HepG2 (cell line): ENCODE data around the gene TBX6. TPM values are rescaled to one million over a fixed set of nuclear protein-coding genes. Genes with fewer than 3 reads are reported as not detected.

ENCODE experiments used
- ATM ChIP-seq: fragments of 450-650 bp; IDR thresholded peaks from 2 replicates; pipeline ENCODE4 v1.7.1; 2017; ENCODE audit warnings: mild to moderate bottlenecking, borderline replicate concordance
- BORCS8-MEF2B ChIP-seq: sonication (generic); formaldehyde crosslinking; IDR thresholded peaks from 2 replicates; pipeline ENCODE4 v1.8.0; 2022; ENCODE audit warnings: mild to moderate bottlenecking, missing genetic modification reagents
- CREB3 ChIP-seq: sonication (generic); formaldehyde crosslinking; IDR thresholded peaks from 2 replicates; pipeline ENCODE4 v1.5.0; 2020; ENCODE audit warnings: missing genetic modification reagents
- DMAP1 ChIP-seq: IDR thresholded peaks from 2 replicates; pipeline ENCODE4 v1.6.1; 2016
- EZH2 ChIP-seq: conservative IDR thresholded peaks from 2 replicates; pipeline ENCODE4 v1.6.1; 2012; ENCODE audit warnings: mild to moderate bottlenecking, low read depth, low read length, moderate library complexity
- FOXJ3 ChIP-seq: sonication (generic); formaldehyde crosslinking; IDR thresholded peaks from 2 replicates; pipeline ENCODE4 v1.4.0; 2020; ENCODE audit warnings: missing genetic modification reagents, mild to moderate bottlenecking, borderline replicate concordance
- HMGA1 ChIP-seq: sonication (generic); formaldehyde crosslinking; conservative IDR thresholded peaks from 2 replicates; pipeline ENCODE4 v1.4.0; 2020; ENCODE audit warnings: missing genetic modification reagents
- MLXIP ChIP-seq: sonication (generic); formaldehyde crosslinking; IDR thresholded peaks from 2 replicates; pipeline ENCODE4 v1.9.0; 2021; ENCODE audit warnings: missing genetic modification reagents, borderline replicate concordance
- MTF2 ChIP-seq: sonication (generic); formaldehyde crosslinking; IDR thresholded peaks from 2 replicates; pipeline ENCODE4 v1.5.0; 2020; ENCODE audit warnings: missing genetic modification reagents, borderline replicate concordance
- NFE2L1 ChIP-seq: sonication (generic); formaldehyde crosslinking; IDR thresholded peaks from 2 replicates; pipeline ENCODE4 v1.4.0; 2020; ENCODE audit warnings: missing genetic modification reagents, mild to moderate bottlenecking, borderline replicate concordance
- PITX1 ChIP-seq: sonication (generic); formaldehyde crosslinking; IDR thresholded peaks from 2 replicates; pipeline ENCODE4 v1.5.1; 2020; ENCODE audit warnings: mild to moderate bottlenecking, missing genetic modification reagents
- RXRB ChIP-seq: IDR thresholded peaks from 2 replicates; pipeline ENCODE4 v1.6.1; 2016; ENCODE audit warnings: borderline replicate concordance, missing genetic modification reagents, missing compliant biosample characterization
- SKI ChIP-seq: fragments of 450-650 bp; IDR thresholded peaks from one replicate; pipeline ENCODE4 v1.6.1; 2018; ENCODE audit warnings: mild to moderate bottlenecking; ENCODE audit not compliant: partially characterized antibody
- THYN1 ChIP-seq: sonication (generic); formaldehyde crosslinking; IDR thresholded peaks from 2 replicates; pipeline ENCODE4 v1.8.1; 2023; ENCODE audit warnings: low read depth, mild to moderate bottlenecking, moderate library complexity, missing genetic modification reagents, borderline replicate concordance
- TRIM22 ChIP-seq: fragments of 450-650 bp; IDR thresholded peaks from 2 replicates; pipeline ENCODE4 v1.6.1; 2017
- ZMYM4 ChIP-seq: sonication (generic); formaldehyde crosslinking; IDR thresholded peaks from 2 replicates; pipeline ENCODE4 v1.8.1; 2023; ENCODE audit warnings: mild to moderate bottlenecking, missing genetic modification reagents
- ZNF234 ChIP-seq: sonication (generic); formaldehyde crosslinking; conservative IDR thresholded peaks from 2 replicates; pipeline ENCODE4 v1.5.1; 2020; ENCODE audit warnings: mild to moderate bottlenecking, missing genetic modification reagents
- ZNF280D ChIP-seq: sonication (generic); formaldehyde crosslinking; IDR thresholded peaks from 2 replicates; pipeline ENCODE4 v1.5.1; 2020; ENCODE audit warnings: mild to moderate bottlenecking, missing genetic modification reagents
- ZNF33B ChIP-seq: sonication (generic); formaldehyde crosslinking; IDR thresholded peaks from 2 replicates; pipeline ENCODE4 v1.5.1; 2020; ENCODE audit warnings: mild to moderate bottlenecking, missing genetic modification reagents
- ZNF543 ChIP-seq: sonication (generic); formaldehyde crosslinking; IDR thresholded peaks from 2 replicates; pipeline ENCODE4 v1.4.0; 2020; ENCODE audit warnings: mild to moderate bottlenecking, missing genetic modification reagents
- ZNF777 ChIP-seq: sonication (generic); formaldehyde crosslinking; IDR thresholded peaks from 2 replicates; pipeline ENCODE4 v1.4.0; 2020; ENCODE audit warnings: missing genetic modification reagents
- polyA plus RNA-seq, 8 experiments: library from polyadenylated mRNA; depleted of rRNA in 3 of 8; stranded (reverse) in 7 of 8; unstranded in 1 of 8; fragments of >200 nt; fragmentation: Illumina TruSeq in 4 of 8; extraction: Trizol in 4 of 8; gene quantifications; 2 replicates each; pipeline versions ENCODE4 v1.2.1 to v1.2.3, GENCODE V29; 2011 to 2016; ENCODE audit warnings: low read depth in 4 of 8, missing spikeins in 1 of 8, mixed read lengths in 1 of 8; ENCODE audit not compliant: insufficient read depth in 1 of 8
- total RNA-seq, 5 experiments: library from RNA; depleted of rRNA; stranded (reverse); fragments of >200 nt; fragmentation: Illumina TruSeq; extraction: Trizol; gene quantifications; 2 replicates each; pipeline ENCODE4 v1.2.3, GENCODE V29; 2016; ENCODE audit warnings: low read depth in 1 of 5

Gene TBX6
- total and polyA plus RNA-seq, 2 of the 13 experiments (the other 11 are each of a cell fraction or from before 2014, with no cell fraction given), result 0.24 to 0.42 TPM

- peak; percentile 53; the same call in 1 of the 2 replicates for TF ChIP-seq ZNF280D (CRISPR knock-in tag)
- no peak for TF ChIP-seq NFE2L1
- no peak for TF ChIP-seq ZNF33B
- 0 out of 2 replicates have a peak, but pooled peaks have one; percentile 6 for TF ChIP-seq ZNF777 (CRISPR knock-in tag)
- TF ChIP-seq MTF2, result no peak
- no peak; the same call in 1 of the 2 replicates for TF ChIP-seq HMGA1 (CRISPR knock-in tag)
- TF ChIP-seq ZNF543 (CRISPR knock-in tag), result no peak
- peak; percentile 68 for TF ChIP-seq ZMYM4 (CRISPR knock-in tag)
- 0 out of 2 replicates have a peak, but pooled peaks have one; percentile 87 for TF ChIP-seq ATM
- 0 out of 2 replicates have a peak, but pooled peaks have one; percentile 74 for TF ChIP-seq THYN1 (CRISPR knock-in tag)
- TF ChIP-seq SKI, result peak; percentile 86
- TF ChIP-seq EZH2, result no peak
- TF ChIP-seq RXRB (CRISPR knock-in tag), result peak; percentile 95
- peak; percentile 27; the same call in 1 of the 2 replicates for TF ChIP-seq CREB3 (CRISPR knock-in tag)
- TF ChIP-seq DMAP1, result peak; percentile 81
- TF ChIP-seq FOXJ3 (CRISPR knock-in tag), result peak; percentile 97
- TF ChIP-seq TRIM22, result no peak
- TF ChIP-seq MLXIP (CRISPR knock-in tag), result peak; percentile 57; the same call in 1 of the 2 replicates
- peak; percentile 91 for TF ChIP-seq PITX1
- 0 out of 2 replicates have a peak, but pooled peaks have one; percentile 18 for TF ChIP-seq BORCS8-MEF2B (CRISPR knock-in tag)
- TF ChIP-seq ZNF234 (CRISPR knock-in tag), result no peak
Observed at GRCh38 chr16:30139583-30140481, 48.1 kb upstream of the TBX6 start (continued).
